Keratinocyte (primary cell): Measurements from ENCODE around the gene RFFL. TPM values are rescaled to one million over a fixed set of nuclear protein-coding genes. Genes with fewer than 3 reads are reported as not detected.

Source experiments
- DNase-seq: peaks from one replicate; pipeline ENCODE4 v3.0.0-alpha.2; 2011; ENCODE audit warnings: low read depth, missing footprints, low spot score
- FAIRE-seq: peaks from 2 replicates; lab custom pipeline; 2011; peaks lifted over from hg19 to GRCh38; lab: Jason Lieb, UNC
- H2AFZ ChIP-seq: 2 replicates; pipeline ENCODE4 v1.6.0; 2012; ENCODE audit warnings: low read length, control low read depth, inconsistent platforms; ENCODE audit not compliant: control insufficient read depth
- H3K27ac ChIP-seq: 2 replicates; pipeline ENCODE4 v1.5.1; 2011; ENCODE audit warnings: low read length; ENCODE audit not compliant: control insufficient read depth, insufficient read depth
- H3K27me3 ChIP-seq: 3 replicates; pipeline ENCODE4 v1.6.0; 2011; ENCODE audit warnings: low read length; ENCODE audit not compliant: control insufficient read depth, insufficient read depth; ENCODE audit errors: extremely low read depth
- H3K36me3 ChIP-seq, 2 experiments: 2 replicates in 1 of 2; 3 replicates in 1 of 2; pipeline ENCODE4 v1.5.1; 2011; ENCODE audit warnings: low read length in 2 of 2, mild to moderate bottlenecking in 1 of 2; ENCODE audit not compliant: control insufficient read depth in 2 of 2, insufficient read depth in 2 of 2; ENCODE audit errors: extremely low read depth in 1 of 2
- H3K4me1 ChIP-seq: 3 replicates; pipeline ENCODE4 v1.5.1; 2011; ENCODE audit warnings: low read length; ENCODE audit not compliant: control insufficient read depth, insufficient read depth; ENCODE audit errors: extremely low read depth
- H3K4me2 ChIP-seq: 3 replicates; pipeline ENCODE4 v1.6.0; 2011; ENCODE audit warnings: low read depth, low read length; ENCODE audit not compliant: control insufficient read depth, insufficient read depth; ENCODE audit errors: extremely low read depth
- H3K4me3 ChIP-seq, 3 experiments: fragments of 200-600 bp in 1 of 3; sonication (generic) in 1 of 3; 2 replicates in 2 of 3; 3 replicates in 1 of 3; pipeline ENCODE4 v1.5.1; 2011 to 2016; ENCODE audit warnings: low read length in 3 of 3, mild to moderate bottlenecking in 3 of 3, control low read depth in 2 of 3, inconsistent platforms in 1 of 3, low read depth in 1 of 3, mixed read lengths in 1 of 3, mixed run types in 1 of 3, moderate library complexity in 1 of 3; ENCODE audit not compliant: control insufficient read depth in 2 of 3, insufficient read depth in 2 of 3; ENCODE audit errors: extremely low read depth in 1 of 3
- H3K79me2 ChIP-seq: 2 replicates; pipeline ENCODE4 v1.6.0; 2012; ENCODE audit warnings: low read length; ENCODE audit not compliant: control insufficient read depth, insufficient read depth
- H3K9ac ChIP-seq: 3 replicates; pipeline ENCODE4 v1.6.0; 2011; ENCODE audit warnings: low read length; ENCODE audit not compliant: control insufficient read depth, insufficient read depth; ENCODE audit errors: extremely low read depth
- H3K9me1 ChIP-seq: 3 replicates; pipeline ENCODE4 v1.6.0; 2011; ENCODE audit warnings: low read length; ENCODE audit not compliant: control insufficient read depth, insufficient read depth; ENCODE audit errors: extremely low read depth
- H3K9me3 ChIP-seq: 2 replicates; pipeline ENCODE4 v1.5.1; 2012; ENCODE audit warnings: low read depth, low read length; ENCODE audit not compliant: control insufficient read depth
- H4K20me1 ChIP-seq: 3 replicates; pipeline ENCODE4 v1.6.0; 2011; ENCODE audit warnings: low read length; ENCODE audit not compliant: control insufficient read depth, insufficient read depth; ENCODE audit errors: extremely low read depth
- EZH2 ChIP-seq: IDR thresholded peaks from one replicate; pipeline ENCODE4 v1.6.1; 2012; ENCODE audit warnings: inconsistent platforms, mild to moderate bottlenecking, low read length, moderate library complexity
- dilution Hi-C: fragments of 300-500 bp; cut with MboI; formaldehyde crosslinking; loops from one replicate; pipeline ENCODE4 v1.7.0; 2020; ENCODE audit warnings: low sequenced_read_pairs; ENCODE audit not compliant: extremely low pct_ligation_motif_present
- polyA plus RNA-seq, 5 experiments: library from polyadenylated mRNA; depleted of rRNA in 3 of 5; stranded (reverse) in 3 of 5; stranded (forward) in 1 of 5; unstranded in 1 of 5; fragments of >200 nt; gene quantifications; 1 replicate in 1 of 5; 2 replicates in 3 of 5; 3 replicates in 1 of 5; pipeline versions ENCODE4 v1.2.1 to v1.2.3, GENCODE V29; 2011 to 2012; ENCODE audit warnings: missing spikeins in 2 of 5, low read depth in 1 of 5, low replicate concordance in 1 of 5
- TF ChIP-seq, protein P1 (sequence below), 3 experiments: IDR thresholded peaks in 1 of 3; conservative IDR thresholded peaks in 1 of 3; optimal IDR thresholded peaks in 1 of 3; 2 replicates in 2 of 3; 3 replicates in 1 of 3; pipeline versions ENCODE3 to v1.5.1; 2011; ENCODE audit warnings: low read length in 3 of 3, mild to moderate bottlenecking in 3 of 3, moderate library complexity in 2 of 3, control low read depth in 1 of 3, inconsistent platforms in 1 of 3; ENCODE audit not compliant: insufficient read depth in 2 of 3; ENCODE audit errors: extremely low read depth in 1 of 3

Gene RFFL
- polyA plus RNA-seq, 1 donor (not counting 4 experiments of a cell fraction or from before 2014, with no cell fraction given), result 13.5 TPM

DNA sequence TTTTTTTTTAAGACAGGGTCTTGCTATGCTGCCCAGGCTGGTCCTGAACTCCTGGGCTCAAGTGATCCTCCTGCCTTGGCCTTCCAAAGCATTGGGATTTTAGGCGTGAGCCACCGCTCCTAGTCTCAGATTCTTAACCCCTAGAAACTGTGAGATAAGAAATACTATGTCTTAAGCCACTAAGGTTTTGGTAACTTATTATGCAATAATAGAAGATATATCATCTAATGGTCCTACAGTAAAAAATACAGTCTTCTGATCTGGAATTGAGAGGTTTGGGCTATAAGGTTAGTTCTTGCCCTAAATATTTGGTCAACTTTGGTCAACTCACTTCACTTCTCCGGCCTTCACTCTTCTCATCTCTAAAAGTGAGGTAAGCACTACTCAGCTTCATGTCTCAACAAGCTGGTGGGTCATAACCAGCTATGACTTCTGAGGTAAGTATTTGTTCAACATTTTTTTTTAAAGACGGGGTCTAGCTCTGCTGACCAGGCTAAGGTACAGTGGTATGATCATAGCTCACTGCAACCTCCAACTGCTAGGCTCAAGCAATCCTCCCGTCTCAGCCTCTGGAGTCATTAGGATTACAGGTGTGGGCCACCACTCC, 41.4 kb upstream of the RFFL start:
- dilution Hi-C loops, result no loop called here
- no peak for FAIRE-seq
- DNase-seq, result no peak
- Histone ChIP-seq H3K4me2 (no peak overlapping the region), H3K36me3 (peaks cover 3 to 4% of the 10 kb centered on the region in 2 experiments), H3K4me3 (no peak overlapping the region), H3K79me2 (no peaks in the 10 kb centered on the region), H4K20me1 (no peaks in the 10 kb centered on the region), H2AFZ (no peak overlapping the region), H3K9me1 (no peaks in the 10 kb centered on the region), H3K9ac (no peak overlapping the region), H3K27ac (no peak overlapping the region), H3K9me3 (no peaks in the 10 kb centered on the region), H3K27me3 (no peaks in the 10 kb centered on the region), H3K4me1 (no peaks in the 10 kb centered on the region)
- TF ChIP-seq, protein P1, sequence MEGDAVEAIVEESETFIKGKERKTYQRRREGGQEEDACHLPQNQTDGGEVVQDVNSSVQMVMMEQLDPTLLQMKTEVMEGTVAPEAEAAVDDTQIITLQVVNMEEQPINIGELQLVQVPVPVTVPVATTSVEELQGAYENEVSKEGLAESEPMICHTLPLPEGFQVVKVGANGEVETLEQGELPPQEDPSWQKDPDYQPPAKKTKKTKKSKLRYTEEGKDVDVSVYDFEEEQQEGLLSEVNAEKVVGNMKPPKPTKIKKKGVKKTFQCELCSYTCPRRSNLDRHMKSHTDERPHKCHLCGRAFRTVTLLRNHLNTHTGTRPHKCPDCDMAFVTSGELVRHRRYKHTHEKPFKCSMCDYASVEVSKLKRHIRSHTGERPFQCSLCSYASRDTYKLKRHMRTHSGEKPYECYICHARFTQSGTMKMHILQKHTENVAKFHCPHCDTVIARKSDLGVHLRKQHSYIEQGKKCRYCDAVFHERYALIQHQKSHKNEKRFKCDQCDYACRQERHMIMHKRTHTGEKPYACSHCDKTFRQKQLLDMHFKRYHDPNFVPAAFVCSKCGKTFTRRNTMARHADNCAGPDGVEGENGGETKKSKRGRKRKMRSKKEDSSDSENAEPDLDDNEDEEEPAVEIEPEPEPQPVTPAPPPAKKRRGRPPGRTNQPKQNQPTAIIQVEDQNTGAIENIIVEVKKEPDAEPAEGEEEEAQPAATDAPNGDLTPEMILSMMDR (optimal IDR thresholded peaks at IDR 0.05 in 1 of 3, IDR thresholded peaks at IDR 0.05 in 1 of 3, conservative IDR thresholded peaks at IDR 0.05 in 1 of 3; ENCODE audit: extremely low read depth in 1 of 3, insufficient read depth in 2 of 3, low read length in 3 of 3), result no peak
- no peak for TF ChIP-seq EZH2

DNA sequence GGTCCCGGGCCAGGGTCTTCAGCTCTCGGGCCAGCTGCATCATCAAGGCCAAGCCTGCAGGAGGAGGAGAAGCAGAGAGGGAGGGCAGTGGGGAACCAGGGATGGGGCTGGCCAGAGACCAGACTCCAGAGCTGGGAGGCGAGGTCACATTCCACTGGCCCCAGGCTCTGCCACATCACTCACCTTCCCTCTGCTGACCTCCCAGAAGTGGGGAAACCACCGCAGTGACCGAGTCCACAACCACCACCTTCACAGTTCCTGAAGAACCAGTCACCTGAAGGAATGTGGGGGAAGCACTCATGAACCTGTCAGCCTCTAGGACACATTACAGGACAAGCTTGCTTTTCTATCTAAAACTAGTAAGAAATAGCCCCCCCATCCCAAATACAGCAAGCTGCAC, 39.8 kb upstream of the RFFL start:
- Histone ChIP-seq H3K27me3 (no peaks in the 10 kb centered on the region), H3K4me1 (no peaks in the 10 kb centered on the region), H4K20me1 (no peaks in the 10 kb centered on the region), H3K27ac (no peak overlapping the region), H3K4me2 (no peak overlapping the region), H3K4me3 (no peak overlapping the region), H3K9me3 (no peaks in the 10 kb centered on the region), H3K9ac (no peak overlapping the region), H3K79me2 (no peaks in the 10 kb centered on the region), H3K9me1 (no peaks in the 10 kb centered on the region), H2AFZ (no peak overlapping the region), H3K36me3 (peaks cover 3 to 4% of the 10 kb centered on the region in 2 experiments)
- DNase-seq, result no peak
- dilution Hi-C loops, result no loop called here
- no peak for FAIRE-seq
- TF ChIP-seq, protein P1 (optimal IDR thresholded peaks at IDR 0.05 in 1 of 3, IDR thresholded peaks at IDR 0.05 in 1 of 3, conservative IDR thresholded peaks at IDR 0.05 in 1 of 3; ENCODE audit: extremely low read depth in 1 of 3, insufficient read depth in 2 of 3, low read length in 3 of 3), result no peak
- no peak for TF ChIP-seq EZH2
